Measurements from ENCODE around the gene ABCA10.
"Not testable (repeated sequence)": the region's sequence is repeated elsewhere in the genome, so short reads cannot be mapped to it uniquely, and the experiment has no call there.

ABCA10 gene

DNA sequence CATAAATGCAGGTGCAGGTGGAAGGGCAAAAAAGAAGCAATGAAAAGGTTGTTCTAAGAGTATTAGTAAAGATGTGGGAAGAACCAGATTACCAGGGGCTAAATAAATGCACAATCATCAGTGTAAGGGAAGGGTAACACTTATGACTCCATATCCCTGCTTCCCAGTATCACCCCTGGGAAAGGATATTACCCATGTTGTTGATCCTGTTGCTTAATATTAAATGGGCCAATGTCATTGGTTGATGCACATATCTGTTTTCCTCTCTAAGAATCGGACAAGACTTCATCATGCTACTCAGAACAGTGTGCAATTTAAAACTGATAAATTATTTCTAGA is 52.2 kb downstream of the ABCA10 start:
- H3K9ac ChIP-seq (ENCODE audit: low read length) = no peak overlapping the region
- H3K36me3 ChIP-seq (ENCODE audit: control insufficient read depth, insufficient read depth, low read length) = no peaks in the 10 kb centered on the region
- H3K4me3 ChIP-seq (ENCODE audit: low read length) = no peak overlapping the region
- H3K9me3 ChIP-seq (ENCODE audit: control insufficient read depth, low read length) = no peaks in the 10 kb centered on the region
- H3K27me3 ChIP-seq (ENCODE audit: control insufficient read depth, insufficient read depth, low read length) = no peaks in the 10 kb centered on the region
- H3K4me1 ChIP-seq (ENCODE audit: control insufficient read depth, insufficient read depth, low read length) = peaks cover 13% of the 10 kb centered on the region

DNA sequence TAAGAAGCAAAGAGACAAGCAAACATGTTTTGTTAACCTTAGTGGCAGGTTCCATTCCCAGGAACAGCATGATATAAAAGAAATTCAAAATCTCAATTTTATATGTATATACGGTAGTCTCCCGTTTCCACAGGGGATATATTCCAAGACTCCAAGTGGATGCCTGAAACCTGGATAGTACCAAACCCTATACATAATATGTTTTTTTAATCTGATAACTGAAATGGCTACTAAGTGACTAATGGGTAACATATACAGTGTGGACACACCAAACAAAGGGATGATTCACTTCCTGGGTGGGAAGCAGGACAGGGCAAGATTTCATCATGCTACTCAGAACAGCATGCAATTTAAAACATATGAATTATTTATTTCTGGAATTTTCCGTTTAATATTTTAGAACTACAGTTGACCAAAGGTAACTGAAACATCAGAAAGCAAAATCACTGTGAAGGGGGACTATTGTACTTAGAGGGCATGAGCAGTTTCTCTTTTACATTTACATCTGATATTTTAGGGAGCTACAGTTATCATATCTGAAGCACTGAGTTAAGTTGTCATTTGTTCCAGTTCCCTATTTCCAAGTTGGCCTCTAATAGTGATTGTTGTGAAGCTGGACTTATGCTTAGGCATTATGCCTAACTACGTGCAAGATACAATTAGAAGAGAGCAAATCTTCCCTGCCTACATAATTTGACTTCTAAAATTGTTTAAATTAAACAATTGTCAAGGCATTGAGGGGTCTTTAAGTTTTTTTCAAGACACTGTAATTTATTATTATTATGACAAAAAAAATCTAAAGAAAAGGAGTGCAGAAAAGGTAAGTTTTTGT is 52.8 kb downstream of the ABCA10 start:
- Histone ChIP-seq H3K9ac (ENCODE audit: low read length) (no peak overlapping the region), H3K4me1 (ENCODE audit: control insufficient read depth, insufficient read depth, low read length) (peaks cover 13% of the 10 kb centered on the region), H3K27me3 (ENCODE audit: control insufficient read depth, insufficient read depth, low read length) (no peaks in the 10 kb centered on the region), H3K4me3 (ENCODE audit: low read length) (no peak overlapping the region), H3K9me3 (ENCODE audit: control insufficient read depth, low read length) (no peaks in the 10 kb centered on the region), H3K36me3 (ENCODE audit: control insufficient read depth, insufficient read depth, low read length) (no peaks in the 10 kb centered on the region)

DNA sequence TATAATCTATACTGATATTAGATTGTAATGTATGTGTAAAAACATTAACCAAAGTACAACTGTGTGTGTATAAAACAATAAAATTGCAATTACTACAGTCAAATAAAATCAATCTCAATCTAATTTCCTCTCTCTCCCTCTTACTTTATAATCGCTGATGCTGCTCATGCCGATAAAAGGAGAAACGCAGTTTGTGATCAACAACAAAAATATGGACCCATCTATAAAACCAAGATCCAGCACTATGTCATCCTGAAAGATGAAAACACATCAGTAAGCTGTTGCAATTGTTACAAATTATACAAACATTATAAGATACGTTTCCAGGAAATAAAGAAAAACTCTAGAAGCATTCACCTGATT is 53.4 kb downstream of the ABCA10 start:
- no peaks in the 10 kb centered on the region for H3K9me3 ChIP-seq (ENCODE audit: control insufficient read depth, low read length)

DNA sequence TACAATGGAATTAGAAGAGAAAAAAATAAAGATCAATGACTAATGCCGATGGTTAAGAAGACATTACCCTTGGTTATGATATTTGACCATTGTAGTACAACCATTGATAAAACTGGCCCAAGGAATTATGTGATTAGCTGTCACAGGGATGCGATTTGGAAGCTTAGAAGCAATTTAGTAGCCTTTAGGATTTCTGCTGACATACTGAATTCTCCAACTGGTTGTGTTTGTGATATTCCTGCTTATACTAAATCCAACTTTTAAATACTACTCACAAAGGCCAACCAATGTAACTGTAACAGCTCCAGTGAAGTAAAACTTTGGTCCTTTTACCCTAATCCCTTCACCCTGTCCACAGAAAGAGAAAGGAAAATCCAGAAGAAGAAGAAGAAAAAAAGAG is 55.5 kb downstream of the ABCA10 start:
- Histone ChIP-seq H3K27me3 (ENCODE audit: control insufficient read depth, insufficient read depth, low read length) (no peaks in the 10 kb centered on the region), H3K9me3 (ENCODE audit: control insufficient read depth, low read length) (no peaks in the 10 kb centered on the region), H3K4me1 (ENCODE audit: control insufficient read depth, insufficient read depth, low read length) (peaks cover 13% of the 10 kb centered on the region), H3K4me3 (ENCODE audit: low read length) (no peak overlapping the region), H3K9ac (ENCODE audit: low read length) (no peak overlapping the region), H3K36me3 (ENCODE audit: control insufficient read depth, insufficient read depth, low read length) (no peaks in the 10 kb centered on the region)

More for the DNA sequence above, 53.4 kb downstream of the ABCA10 start:
- Histone ChIP-seq H3K27me3 (ENCODE audit: control insufficient read depth, insufficient read depth, low read length) (no peaks in the 10 kb centered on the region), H3K9ac (ENCODE audit: low read length) (no peak overlapping the region), H3K4me3 (ENCODE audit: low read length) (no peak overlapping the region), H3K4me1 (ENCODE audit: control insufficient read depth, insufficient read depth, low read length) (peaks cover 13% of the 10 kb centered on the region), H3K36me3 (ENCODE audit: control insufficient read depth, insufficient read depth, low read length) (no peaks in the 10 kb centered on the region)

DNA sequence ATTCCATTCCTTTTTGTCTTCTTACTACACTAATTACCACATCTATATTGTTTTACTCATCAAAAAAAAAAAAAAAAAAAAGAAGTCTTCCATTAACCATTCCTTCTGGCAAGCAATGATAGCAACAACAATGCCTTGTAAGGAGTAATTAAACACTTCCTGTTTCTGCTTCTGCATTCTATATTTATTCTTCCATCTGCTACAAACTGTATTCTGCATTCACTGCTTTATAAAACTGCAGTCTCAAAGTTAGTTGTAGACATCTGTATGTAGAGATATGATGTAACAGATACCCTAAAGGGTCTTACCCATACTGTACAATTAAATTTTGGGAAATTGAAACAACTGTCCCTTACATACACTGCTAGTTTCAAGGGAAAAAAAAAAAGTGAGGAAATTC is 58.2 kb downstream of the ABCA10 start:
- Histone ChIP-seq H3K9ac (ENCODE audit: low read length) (no peak overlapping the region), H3K4me3 (ENCODE audit: low read length) (no peak overlapping the region), H3K9me3 (ENCODE audit: control insufficient read depth, low read length) (no peaks in the 10 kb centered on the region), H3K36me3 (ENCODE audit: control insufficient read depth, insufficient read depth, low read length) (no peaks in the 10 kb centered on the region), H3K4me1 (ENCODE audit: control insufficient read depth, insufficient read depth, low read length) (peaks cover under 1% of the 10 kb centered on the region), H3K27me3 (ENCODE audit: control insufficient read depth, insufficient read depth, low read length) (no peaks in the 10 kb centered on the region)

DNA sequence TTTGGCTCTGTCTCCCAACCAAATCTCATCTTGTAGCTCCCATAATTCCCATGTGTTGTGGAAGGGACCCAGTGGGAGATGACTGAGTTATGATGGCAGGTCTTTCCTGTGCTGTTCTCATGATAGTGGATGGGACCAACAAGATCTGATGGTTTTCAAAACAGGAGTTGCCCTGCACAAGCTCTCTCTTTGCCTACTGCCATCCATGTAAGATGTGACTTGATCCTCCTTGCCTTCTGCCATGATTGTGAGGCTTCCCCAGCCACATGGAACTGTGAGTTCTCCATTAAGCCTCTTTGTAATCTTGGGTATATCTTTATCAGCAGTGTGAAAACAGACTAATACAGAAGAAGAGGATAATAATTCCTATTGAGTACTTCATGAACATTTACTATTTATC is 60.0 kb downstream of the ABCA10 start:
- not testable (repeated sequence) for H3K4me3 ChIP-seq (ENCODE audit: low read length); H3K4me1 ChIP-seq (ENCODE audit: control insufficient read depth, insufficient read depth, low read length); H3K36me3 ChIP-seq (ENCODE audit: control insufficient read depth, insufficient read depth, low read length); H3K9me3 ChIP-seq (ENCODE audit: control insufficient read depth, low read length); H3K27me3 ChIP-seq (ENCODE audit: control insufficient read depth, insufficient read depth, low read length); H3K9ac ChIP-seq (ENCODE audit: low read length)

DNA sequence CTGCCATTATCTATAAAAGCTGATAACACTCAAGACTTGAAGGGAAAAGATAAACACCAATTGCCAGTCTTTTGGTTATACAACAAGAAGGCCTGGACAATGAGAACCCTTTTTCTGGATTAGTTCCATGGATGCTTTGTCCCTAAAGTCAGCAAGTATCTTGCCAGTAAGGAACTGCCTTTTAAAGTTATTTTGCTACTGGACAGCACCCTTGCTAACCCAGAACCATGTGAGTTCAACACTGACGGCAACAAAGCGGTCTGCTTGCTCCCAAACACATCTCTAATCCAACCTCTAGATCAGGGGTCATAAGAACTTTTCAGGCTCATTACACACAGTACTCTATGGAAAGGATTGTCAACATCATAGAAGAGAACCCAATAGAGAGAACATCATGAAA is 61.7 kb downstream of the ABCA10 start:
- Histone ChIP-seq H3K4me1 (ENCODE audit: control insufficient read depth, insufficient read depth, low read length) (no peaks in the 10 kb centered on the region), H3K27me3 (ENCODE audit: control insufficient read depth, insufficient read depth, low read length) (no peaks in the 10 kb centered on the region), H3K36me3 (ENCODE audit: control insufficient read depth, insufficient read depth, low read length) (no peaks in the 10 kb centered on the region), H3K9ac (ENCODE audit: low read length) (no peak overlapping the region), H3K9me3 (ENCODE audit: control insufficient read depth, low read length) (no peaks in the 10 kb centered on the region), H3K4me3 (ENCODE audit: low read length) (no peak overlapping the region)

DNA sequence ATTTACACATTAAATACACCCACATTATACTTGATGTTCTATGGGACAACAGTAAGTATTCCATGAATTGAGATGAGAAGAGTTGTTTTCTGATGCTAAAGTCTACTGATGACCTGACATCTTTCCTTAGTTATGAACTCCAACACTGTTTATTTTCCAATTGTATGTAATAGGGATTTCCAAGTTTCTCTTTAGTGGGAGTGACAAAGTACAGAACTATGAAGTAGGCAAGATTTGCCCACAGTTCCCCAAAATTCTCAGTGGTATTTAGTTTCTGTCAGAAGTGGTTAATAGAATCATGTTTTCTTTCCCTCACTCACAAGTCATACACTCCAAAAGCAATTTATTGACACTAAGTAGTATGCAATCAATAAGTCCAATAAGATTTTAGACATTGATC is 64.4 kb downstream of the ABCA10 start:
- Histone ChIP-seq H3K27me3 (ENCODE audit: control insufficient read depth, insufficient read depth, low read length) (no peaks in the 10 kb centered on the region), H3K9ac (ENCODE audit: low read length) (no peak overlapping the region), H3K4me3 (ENCODE audit: low read length) (no peak overlapping the region), H3K36me3 (ENCODE audit: control insufficient read depth, insufficient read depth, low read length) (no peaks in the 10 kb centered on the region), H3K9me3 (ENCODE audit: control insufficient read depth, low read length) (no peaks in the 10 kb centered on the region), H3K4me1 (ENCODE audit: control insufficient read depth, insufficient read depth, low read length) (no peaks in the 10 kb centered on the region)

DNA sequence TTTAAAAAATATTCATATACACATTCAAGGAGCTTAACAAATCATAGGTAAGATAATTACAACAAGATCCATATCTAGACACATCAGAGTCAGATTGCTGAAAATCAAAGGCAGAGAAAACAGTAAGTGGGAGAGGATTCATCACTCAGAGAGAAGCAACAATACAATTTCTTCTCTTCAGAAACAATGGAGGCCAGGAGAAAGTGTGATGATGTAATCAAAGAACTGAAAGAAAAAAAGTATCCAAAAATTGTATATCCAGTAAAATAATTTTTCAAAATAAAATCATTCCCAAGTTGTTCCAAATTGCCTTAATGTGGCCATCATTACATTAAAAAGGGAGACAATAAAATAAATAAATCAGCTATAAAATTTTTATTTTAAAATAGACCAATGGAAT is 69.2 kb downstream of the ABCA10 start:
- Histone ChIP-seq H3K27me3 (ENCODE audit: control insufficient read depth, insufficient read depth, low read length) (no peaks in the 10 kb centered on the region), H3K36me3 (ENCODE audit: control insufficient read depth, insufficient read depth, low read length) (no peaks in the 10 kb centered on the region), H3K4me1 (ENCODE audit: control insufficient read depth, insufficient read depth, low read length) (no peaks in the 10 kb centered on the region), H3K9me3 (ENCODE audit: control insufficient read depth, low read length) (no peaks in the 10 kb centered on the region), H3K9ac (ENCODE audit: low read length) (no peak overlapping the region), H3K4me3 (ENCODE audit: low read length) (no peak overlapping the region)

DNA sequence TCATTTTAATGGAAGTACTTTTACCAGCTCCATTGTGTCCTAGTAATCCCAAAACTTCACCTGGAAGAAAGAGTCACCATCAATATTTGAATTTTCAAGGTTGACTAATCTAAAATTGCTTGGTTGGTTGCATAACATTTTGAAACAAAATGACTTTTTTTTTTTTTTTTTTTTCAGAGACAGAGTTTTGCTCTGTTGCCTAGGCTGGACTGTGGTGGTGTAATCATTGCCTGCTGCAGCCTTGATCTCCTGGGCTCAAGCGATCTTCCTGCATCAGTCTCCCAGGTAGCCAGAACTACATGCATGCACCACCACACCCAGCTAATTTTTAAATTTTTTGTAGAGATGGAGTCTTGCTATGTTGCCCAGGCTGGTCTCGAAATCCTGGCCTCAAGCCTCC is 74.4 kb downstream of the ABCA10 start:
- no peaks in the 10 kb centered on the region for H3K9me3 ChIP-seq (ENCODE audit: control insufficient read depth, low read length)
- H3K9ac ChIP-seq (ENCODE audit: low read length) = no peak overlapping the region
- no peaks in the 10 kb centered on the region for H3K27me3 ChIP-seq (ENCODE audit: control insufficient read depth, insufficient read depth, low read length)
- no peak overlapping the region for H3K4me3 ChIP-seq (ENCODE audit: low read length)
- no peaks in the 10 kb centered on the region for H3K4me1 ChIP-seq (ENCODE audit: control insufficient read depth, insufficient read depth, low read length)
- H3K36me3 ChIP-seq (ENCODE audit: control insufficient read depth, insufficient read depth, low read length) = no peaks in the 10 kb centered on the region

DNA sequence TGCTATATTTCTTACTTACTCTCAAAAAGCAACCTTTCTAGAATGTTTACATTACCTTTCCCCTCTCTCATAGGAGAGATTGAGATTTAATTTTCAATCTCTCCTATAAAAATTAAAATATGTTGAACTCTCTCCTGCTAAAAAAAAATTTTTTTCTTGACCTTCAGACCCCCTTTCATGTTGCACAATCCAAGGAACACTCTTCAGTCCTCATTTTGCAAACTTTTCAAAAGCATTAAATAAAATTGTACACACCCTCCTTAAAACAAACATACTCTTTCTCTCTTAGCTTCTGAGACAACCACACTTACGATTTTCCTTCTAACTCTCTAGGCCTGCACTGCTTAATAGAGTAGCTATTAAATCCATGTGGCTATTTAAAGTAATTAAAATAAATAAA is 78.3 kb downstream of the ABCA10 start:
- H3K9me3 ChIP-seq (ENCODE audit: control insufficient read depth, low read length) = no peaks in the 10 kb centered on the region
- H3K4me1 ChIP-seq (ENCODE audit: control insufficient read depth, insufficient read depth, low read length) = no peaks in the 10 kb centered on the region
- no peak overlapping the region for H3K9ac ChIP-seq (ENCODE audit: low read length)
- no peaks in the 10 kb centered on the region for H3K27me3 ChIP-seq (ENCODE audit: control insufficient read depth, insufficient read depth, low read length)
- H3K36me3 ChIP-seq (ENCODE audit: control insufficient read depth, insufficient read depth, low read length) = no peaks in the 10 kb centered on the region
- no peak overlapping the region for H3K4me3 ChIP-seq (ENCODE audit: low read length)

DNA sequence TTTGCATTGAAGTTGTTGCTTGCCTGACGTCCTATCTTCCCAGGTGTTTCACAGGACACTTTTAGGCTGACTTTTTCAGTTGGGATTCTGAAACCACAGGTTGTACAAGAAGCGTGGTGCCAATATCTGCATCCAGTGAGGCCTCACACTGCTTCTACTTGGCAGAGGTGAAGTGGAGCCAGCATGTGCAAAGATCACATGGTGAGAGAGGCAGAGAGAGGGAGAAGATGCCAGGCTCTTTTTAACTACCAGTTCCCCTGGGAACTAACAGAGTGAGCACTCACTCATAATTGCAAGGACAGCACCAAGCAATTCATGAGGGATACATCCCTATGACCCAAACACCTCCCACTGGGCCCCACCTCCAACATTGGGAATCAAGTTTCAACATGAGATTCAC is 81.2 kb downstream of the ABCA10 start:
- no peaks in the 10 kb centered on the region for H3K36me3 ChIP-seq (ENCODE audit: control insufficient read depth, insufficient read depth, low read length)
- no peaks in the 10 kb centered on the region for H3K27me3 ChIP-seq (ENCODE audit: control insufficient read depth, insufficient read depth, low read length)
- H3K4me1 ChIP-seq (ENCODE audit: control insufficient read depth, insufficient read depth, low read length) = peaks cover under 1% of the 10 kb centered on the region

More for the DNA sequence above, 81.2 kb downstream of the ABCA10 start:
- H3K9ac ChIP-seq (ENCODE audit: low read length) = no peak overlapping the region
- no peaks in the 10 kb centered on the region for H3K9me3 ChIP-seq (ENCODE audit: control insufficient read depth, low read length)
- H3K4me3 ChIP-seq (ENCODE audit: low read length) = no peak overlapping the region

All from mucosa of stomach (tissue), 1 donor.